Stimulated activated CD8-positive, alpha-beta memory T cell treated with anti-CD3 and anti-CD28 coated beads, Interleukin-15, amount 100 ng/mL, for 48 hours (primary cell): Measurements from ENCODE around the gene ITGB5.
"Not testable (repeated sequence)": the region's sequence is repeated elsewhere in the genome, so short reads cannot be mapped to it uniquely, and the experiment has no call there.

Source experiments
- DNase-seq, 2 donors: peaks; one replicate each; pipeline ENCODE4 v3.0.0-alpha.2; 2020; ENCODE audit warnings: low read depth in 2 of 2

Gene ITGB5

DNA sequence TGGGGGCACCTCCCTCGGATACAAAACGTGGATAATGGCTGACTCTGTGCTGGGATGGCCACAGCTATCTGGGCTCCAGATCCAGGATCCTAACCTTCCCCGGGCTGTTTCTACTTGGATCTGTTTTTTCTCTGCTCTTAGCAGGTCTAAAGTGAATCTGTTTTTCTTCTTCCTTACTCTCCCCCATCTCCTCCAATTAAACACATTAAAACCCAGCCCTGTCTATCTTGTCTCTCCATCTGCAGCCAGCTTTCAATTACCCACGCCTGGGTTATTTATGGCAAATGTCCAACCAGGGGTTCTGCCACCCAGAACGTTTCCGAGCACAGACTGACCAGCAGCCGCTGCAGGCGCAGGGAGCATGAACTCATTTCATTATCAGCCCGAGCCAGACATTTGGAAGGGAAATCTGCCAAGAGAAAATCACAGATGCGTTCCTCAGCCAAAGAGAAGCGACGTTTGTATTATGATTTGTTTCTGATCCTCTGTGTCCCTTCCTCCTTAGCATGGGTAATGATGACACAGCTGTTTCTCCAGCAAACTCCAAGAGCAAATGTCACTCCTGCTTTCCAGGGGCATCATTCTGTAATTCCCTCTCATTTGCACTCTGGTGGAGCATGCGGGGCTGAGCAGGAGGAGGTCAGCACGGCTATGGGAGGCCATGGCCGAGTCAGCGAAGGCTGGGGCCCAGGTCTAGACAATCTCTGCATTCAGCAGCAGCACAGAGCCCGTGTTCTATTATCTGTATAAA is 114.9 kb downstream of the ITGB5 start:
- no peak for DNase-seq

DNA sequence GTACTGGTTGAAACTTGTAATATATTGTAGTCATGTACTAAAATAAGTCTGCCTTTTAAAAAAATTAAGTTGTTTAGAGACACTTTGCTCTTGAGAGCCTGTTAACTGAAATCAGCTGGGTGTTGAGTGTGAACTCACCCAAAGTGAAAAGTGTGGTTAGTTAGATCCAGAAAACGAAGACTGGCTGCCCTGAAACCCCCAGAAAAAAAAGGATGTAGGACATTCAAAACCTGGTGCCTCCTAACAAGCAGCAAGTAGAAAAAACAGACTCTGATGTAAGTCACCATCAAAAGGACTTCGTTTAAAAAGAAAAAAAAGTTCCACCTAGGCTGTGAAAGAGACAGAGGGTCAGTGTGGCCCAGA is 116.1 kb downstream of the ITGB5 start:
- DNase-seq, result no peak

DNA sequence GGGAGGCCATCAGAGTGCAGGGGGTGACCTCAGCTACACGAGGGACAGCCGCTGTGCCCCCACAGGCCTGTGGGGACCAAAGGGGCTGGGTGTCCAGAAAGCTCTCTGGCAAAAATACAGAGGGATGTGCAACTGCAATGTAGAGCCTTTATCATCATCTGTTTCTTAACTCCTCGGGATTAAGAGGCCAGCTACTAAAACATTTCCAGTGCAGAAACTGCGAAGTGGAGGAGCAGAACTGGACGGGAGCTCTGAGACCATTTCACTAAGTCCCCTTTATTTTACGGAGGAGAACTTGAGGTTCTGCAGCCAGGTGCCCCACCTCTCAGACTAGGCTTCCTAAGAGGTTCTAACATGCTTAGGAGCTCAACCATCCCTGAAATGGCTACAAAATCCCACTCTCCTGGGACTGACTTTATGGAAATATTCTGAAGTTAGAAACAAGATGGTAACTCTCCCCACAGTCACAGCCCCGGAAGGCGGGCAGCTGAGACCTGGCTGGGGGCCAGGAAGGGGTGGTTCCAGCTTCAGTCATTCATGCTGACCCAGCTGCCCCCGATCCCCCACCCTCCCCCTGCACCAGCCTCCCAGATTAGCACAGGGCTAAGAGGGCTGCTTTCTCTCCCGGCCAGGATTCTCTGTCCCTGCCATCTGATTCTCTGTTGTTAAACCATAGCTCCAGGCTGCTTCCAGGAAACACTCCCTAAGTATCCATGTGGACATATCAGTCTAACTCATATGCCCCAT is 116.7 kb downstream of the ITGB5 start:
- no peak for DNase-seq

DNA sequence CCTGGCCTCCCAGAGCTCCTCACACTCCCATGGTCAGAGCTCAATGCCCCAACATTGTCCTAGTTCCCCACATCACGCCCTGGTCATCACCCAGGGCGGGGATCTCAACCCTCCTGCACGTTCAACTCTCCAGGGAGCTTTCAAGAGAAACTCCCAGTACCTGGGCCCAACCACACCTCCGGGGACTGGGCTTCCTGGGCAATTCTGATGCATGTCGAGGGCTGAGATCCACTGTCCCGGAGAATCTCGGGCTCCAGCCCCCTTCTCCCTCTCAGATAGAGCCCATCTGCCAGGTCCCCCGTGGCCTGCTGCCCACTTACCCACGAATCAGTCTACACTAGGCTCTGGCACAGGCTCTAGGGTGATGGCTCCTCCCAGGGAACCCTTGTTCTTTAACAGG is 117.7 kb downstream of the ITGB5 start:
- DNase-seq, result no peak

GRCh38 chr3:124768812-124769211 is 118.4 kb downstream of the ITGB5 start:
- DNase-seq, result no peak

GRCh38 chr3:124767691-124768090 is 119.5 kb downstream of the ITGB5 start:
- no peak for DNase-seq

DNA sequence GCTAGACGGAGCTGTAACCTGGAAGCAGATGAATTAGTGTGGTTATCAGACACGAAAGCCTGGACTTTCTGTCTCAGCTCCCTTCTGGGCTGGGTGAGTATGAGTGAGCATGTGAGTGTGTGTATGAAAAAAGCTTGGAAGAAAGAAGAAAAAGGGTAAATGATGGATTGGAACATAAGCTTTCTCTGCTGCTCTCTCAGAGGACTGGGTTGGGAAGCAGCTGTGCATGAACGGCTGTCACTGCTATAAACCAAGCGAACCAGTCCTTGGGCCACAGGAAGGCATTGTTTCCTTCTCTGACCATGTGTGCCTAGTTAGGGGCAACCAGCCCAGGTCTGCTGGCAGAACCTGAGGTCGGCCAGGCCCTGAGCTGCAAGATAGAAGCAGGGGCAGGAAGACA is 119.9 kb downstream of the ITGB5 start:
- DNase-seq, result no peak

DNA sequence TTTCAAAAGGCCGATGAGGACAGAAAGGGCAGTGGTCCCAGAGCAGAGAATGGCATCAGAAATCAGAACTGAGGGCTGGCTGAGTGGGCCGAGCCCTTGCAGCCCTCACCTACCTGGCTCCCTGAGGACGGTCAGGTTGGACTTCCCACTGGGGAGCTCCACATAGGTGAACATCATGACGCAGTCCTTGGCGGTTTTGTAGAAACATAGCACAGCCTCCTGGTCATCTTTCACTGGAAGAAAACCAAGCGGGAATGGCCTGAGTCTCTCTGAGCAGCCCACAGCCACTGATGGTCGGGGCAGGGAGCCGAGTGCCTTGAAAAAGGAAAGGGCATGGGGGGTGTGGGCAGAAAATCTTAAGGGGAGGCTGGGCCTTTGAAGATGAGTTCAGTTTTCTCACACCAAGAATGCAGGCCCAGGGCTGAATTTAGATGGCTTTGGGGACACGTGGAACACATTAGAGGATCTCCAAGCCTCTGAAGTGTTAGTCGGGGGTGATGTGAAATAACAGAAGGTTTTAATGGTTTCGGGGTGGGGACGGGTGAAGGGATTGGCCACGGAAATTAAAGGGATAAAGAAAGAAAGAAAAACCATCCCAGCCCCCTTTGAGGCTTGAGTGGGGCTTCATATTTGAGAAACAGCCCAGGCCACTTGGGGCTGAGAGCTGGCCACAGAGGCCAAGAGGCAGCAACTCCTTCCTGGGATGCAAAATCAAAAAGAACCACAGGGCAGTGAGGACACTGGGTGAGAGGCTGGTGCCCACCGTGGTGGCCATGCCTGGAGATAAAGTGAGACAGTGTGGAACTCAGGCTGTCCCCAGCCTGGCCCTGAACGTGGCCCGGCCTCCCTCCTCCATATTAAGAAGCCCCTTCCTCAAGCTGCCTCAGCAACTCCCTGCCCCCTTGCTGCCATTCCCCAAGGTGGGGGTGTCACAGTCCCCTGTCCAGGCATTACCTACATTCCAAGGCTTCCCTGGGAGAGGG is 120.8 kb downstream of the ITGB5 start:
- DNase-seq, result no peak

DNA sequence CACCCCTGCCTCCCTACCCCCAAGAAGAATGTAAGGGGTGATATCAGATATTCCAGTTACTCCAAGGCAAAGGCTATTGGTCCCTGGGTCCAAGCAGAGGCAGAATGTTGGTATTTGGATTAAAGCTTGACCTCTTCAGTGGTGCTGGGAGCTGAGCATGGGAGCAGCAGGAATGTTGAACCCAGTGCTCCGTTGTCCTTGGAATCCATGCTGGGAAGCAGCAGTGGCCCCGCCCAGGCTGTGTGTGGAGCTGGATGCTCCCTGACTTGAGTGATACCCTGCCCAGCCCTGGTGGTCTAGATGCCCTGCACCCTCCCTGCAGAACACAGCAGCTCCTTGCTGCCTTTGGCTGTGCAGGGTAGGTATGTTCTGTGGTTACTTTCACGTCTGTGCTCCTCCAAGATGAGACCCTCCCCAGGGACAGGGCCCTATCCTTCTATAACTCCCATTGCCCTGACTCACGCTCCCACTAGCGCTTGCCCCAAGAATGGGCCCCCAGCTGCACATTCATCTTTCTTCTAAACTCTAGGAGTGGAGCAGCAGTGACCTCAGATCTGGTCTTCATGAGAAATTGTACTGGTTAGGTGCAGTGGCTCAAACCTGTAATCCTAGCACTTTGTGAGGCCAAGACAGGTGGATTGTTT is 121.8 kb downstream of the ITGB5 start:
- DNase-seq, result no peak

DNA sequence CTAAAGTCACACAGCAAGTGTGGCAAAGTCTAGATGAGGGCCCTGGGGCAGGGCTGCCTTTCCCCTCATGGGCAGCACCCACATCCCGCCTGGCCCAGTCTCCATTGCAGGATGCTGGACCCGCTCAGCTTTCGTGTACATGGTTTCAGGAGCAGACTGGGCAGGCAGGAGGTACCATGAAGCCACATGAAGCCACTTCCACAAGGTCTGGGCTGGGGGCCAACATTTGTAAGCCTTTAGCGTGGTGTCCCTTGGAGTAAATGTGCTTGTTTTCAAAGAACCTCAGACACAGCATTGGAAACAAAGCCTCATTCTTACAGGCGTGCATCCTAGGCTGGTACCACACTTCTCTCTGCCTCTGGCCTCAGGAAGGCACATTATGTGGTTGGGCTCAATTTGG is 122.4 kb downstream of the ITGB5 start:
- DNase-seq, result no peak

DNA sequence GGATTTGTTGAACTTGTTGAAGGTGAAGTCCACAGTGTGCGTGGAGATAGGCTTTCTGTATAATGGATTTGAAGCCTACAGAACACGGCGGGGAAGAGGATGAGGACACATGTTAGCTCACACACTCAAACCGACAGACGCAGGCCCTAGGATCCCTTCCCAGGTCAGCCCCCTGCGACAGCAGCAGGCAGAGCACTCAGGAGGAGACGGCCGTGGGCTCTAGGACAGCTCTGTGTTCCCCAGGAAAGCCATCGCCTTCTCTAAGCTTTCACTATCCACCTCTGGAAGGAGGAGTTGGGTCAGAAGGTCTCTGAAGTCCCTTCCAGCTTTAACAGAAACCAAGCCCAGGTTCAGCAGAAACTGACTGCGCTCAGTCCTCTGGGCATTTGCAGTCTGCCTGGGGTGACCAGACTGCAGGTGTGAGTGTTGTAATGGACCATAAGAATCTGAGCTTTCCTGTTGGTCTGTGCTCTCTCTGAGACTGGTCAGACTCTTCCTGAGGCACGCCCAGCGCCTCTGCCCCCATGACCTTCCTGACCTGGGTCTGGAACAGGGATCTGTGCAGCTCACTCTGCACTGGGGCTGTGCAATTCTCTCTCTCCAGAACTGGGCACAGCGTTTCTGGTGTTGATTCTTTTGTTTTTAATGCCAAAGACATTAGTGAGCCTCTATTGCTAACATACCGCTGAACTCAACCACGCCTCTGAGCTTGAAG is 123.4 kb downstream of the ITGB5 start:
- DNase-seq, result no peak

DNA sequence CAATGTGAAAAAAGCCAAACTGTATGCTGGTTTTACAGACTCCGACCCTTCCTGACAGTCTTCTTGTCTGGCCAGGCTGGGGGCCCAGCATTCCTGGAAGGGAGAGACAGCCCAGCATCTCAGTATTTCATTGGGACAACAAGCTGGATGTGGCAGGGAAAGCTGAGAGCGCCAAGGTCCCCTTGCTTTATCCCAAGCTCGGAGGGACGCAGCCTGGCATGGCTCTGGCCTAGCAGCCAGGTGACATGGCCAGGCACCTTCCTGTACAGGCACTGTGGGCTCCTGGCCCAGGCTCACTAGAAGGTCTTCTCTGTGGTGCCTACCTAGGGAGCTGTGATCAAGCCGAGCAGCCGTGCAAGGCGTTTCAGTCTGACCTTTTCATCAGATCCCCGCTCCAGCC is 124.0 kb downstream of the ITGB5 start:
- DNase-seq, result no peak

- DNase-seq, result no peak
Observed at GRCh38 chr3:124762661-124763011, 124.5 kb downstream of the ITGB5 start.

DNA sequence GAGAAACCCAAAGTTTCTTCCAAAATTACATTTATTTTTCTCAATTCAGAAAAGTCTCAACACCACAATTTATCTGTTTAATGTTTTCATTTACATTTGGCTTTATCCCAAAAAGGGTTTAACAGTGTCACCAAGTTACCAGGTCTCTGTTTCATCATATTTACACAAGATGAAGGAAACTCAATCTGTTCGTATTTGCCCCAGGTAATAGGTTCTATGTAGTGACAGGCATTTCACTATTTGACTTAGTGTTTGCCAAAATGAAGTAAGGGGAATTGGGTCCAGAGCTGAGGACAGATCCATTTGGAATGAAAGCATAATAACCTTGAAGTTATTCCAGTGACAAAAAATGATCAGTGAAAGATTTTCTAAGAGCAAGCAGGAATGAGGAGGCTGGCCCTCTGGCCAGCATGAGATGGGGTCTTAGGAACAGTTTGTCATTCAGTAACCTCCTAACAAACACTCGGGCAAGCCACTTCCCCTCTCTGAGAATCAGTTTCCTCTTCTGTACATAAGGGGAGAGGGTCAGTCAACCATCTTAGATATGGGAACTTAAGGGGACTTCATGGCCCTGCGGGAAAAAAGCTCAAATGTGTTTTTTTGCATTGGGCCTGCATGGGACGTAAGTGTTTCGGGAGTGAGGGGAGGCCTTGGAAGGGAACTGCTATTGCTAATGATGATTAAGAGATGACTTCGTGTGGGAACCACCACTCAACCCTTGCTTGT is 125.1 kb downstream of the ITGB5 start:
- DNase-seq, result no peak

- DNase-seq, result peak; percentile 37 to 47
Observed at GRCh38 chr3:124761250-124761796, 125.8 kb downstream of the ITGB5 start.

GRCh38 chr3:124760601-124761000 is 126.6 kb downstream of the ITGB5 start:
- DNase-seq, result no peak

GRCh38 chr3:124759666-124760401 is 127.3 kb downstream of the ITGB5 start:
- DNase-seq, result no peak

DNA sequence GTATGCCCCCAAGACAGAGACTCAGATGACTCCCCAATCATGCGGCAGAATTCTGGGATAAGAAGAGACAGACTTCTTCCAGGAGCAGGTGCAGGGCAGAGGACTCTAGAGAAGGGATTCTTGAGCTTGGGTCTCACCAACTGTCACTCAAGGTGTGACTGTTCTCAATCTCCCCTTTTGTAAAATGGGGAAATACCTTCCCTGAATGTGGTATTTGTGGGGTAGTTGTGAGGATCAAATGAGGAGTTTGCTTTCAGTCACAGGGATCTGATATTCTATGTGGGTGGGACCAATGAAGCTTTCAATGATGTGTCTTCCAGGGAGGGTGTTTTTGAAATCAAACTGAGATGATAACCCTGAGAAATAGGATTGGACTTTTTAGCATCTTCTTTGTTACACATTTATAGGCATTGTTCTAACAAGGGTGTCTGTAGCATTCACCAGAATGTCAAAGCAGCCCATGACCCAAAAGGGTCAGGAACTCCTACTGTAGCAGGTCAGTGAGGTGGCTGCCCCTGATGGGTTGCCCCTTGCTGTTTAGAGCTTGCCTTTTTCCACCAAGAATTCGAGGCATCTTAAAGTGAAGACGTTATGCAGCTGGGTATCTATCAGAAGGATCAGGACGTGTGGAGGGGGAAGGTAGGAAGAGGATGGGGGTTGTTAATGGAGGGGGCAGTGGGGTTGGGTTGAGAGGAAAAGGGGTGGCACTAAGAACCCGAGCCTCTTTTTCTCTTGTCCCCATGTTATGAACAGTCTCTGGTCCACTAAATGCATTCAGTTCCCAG is 128.1 kb downstream of the ITGB5 start:
- DNase-seq, result no peak

DNA sequence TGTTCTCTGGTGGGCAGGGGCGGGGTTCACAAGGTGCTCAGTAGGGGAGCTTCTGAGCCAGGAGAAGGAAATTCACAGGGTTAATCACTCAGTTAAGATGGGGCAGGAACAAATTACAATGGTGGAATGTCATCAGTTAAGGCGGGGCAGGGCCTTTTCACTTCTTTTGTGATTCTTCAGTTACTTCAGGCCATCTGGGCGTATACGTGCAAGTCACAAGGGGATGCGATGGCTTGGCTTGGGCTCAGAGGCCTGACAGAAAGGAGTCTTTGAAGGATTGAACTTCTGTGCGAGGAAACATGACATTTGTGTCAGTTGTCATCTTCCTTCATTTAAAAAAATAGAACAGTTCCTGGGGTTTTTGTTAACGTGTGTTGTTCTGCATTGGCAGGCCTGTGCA is 129.2 kb downstream of the ITGB5 start:
- not testable (repeated sequence) for DNase-seq
